KOPT-K1 (cell line): ENCODE measurements around the gene TP63.
"Not testable (repeated sequence)": the region's sequence is repeated elsewhere in the genome, so short reads cannot be mapped to it uniquely, and the experiment has no call there.

Source experiments
- H3K27ac ChIP-seq: fragments of 200-600 bp; sonication (generic); 2 replicates; pipeline ENCODE4 v1.5.1; 2016; ENCODE audit warnings: antibody characterized with exemption, mild to moderate bottlenecking, low read depth, low read length; ENCODE audit not compliant: poor library complexity, severe bottlenecking
- H3K36me3 ChIP-seq: fragments of 200-600 bp; sonication (generic); 2 replicates; pipeline ENCODE4 v1.5.1; 2017; ENCODE audit warnings: antibody characterized with exemption, mild to moderate bottlenecking, low read length, moderate library complexity; ENCODE audit not compliant: insufficient read depth
- H3K9me3 ChIP-seq: fragments of 200-600 bp; sonication (generic); 2 replicates; pipeline ENCODE4 v1.5.1; 2017; ENCODE audit warnings: antibody characterized with exemption, low read length, mild to moderate bottlenecking; ENCODE audit not compliant: insufficient read depth, poor library complexity, severe bottlenecking

TP63 gene

GRCh38 chr3:189631373-189631408, at the start of gene TP63:
TSS of gene TP63 (plus strand) at chr3:189631389. CDS start at chr3:189631516, 127 bp downstream.
- no peaks in the 10 kb centered on the region for H3K36me3 ChIP-seq
- no peaks in the 10 kb centered on the region for H3K9me3 ChIP-seq
- H3K27ac ChIP-seq = no peak within 1 kb of the TSS

GRCh38 chr3:189582179-189582578, 49.0 kb upstream of the TP63 start:
- H3K36me3 ChIP-seq = no peaks in the 10 kb centered on the region
- no peaks in the 10 kb centered on the region for H3K9me3 ChIP-seq
- H3K27ac ChIP-seq = no peak overlapping the region

GRCh38 chr3:189584645-189585044, 46.5 kb upstream of the TP63 start:
- Histone ChIP-seq H3K36me3 (no peaks in the 10 kb centered on the region), H3K9me3 (no peaks in the 10 kb centered on the region), H3K27ac (no peak overlapping the region)

GRCh38 chr3:189586941-189587663, 44.1 kb upstream of the TP63 start:
- Histone ChIP-seq H3K9me3 (no peaks in the 10 kb centered on the region), H3K36me3 (no peaks in the 10 kb centered on the region), H3K27ac (no peak overlapping the region)

GRCh38 chr3:189587664-189588040, 43.5 kb upstream of the TP63 start:
- no peaks in the 10 kb centered on the region for H3K36me3 ChIP-seq
- no peak overlapping the region for H3K27ac ChIP-seq
- H3K9me3 ChIP-seq = no peaks in the 10 kb centered on the region

GRCh38 chr3:189588070-189588469, 43.1 kb upstream of the TP63 start:
- H3K27ac ChIP-seq = no peak overlapping the region
- H3K36me3 ChIP-seq = no peaks in the 10 kb centered on the region
- no peaks in the 10 kb centered on the region for H3K9me3 ChIP-seq

- Histone ChIP-seq H3K36me3 (no peaks in the 10 kb centered on the region), H3K27ac (no peak overlapping the region), H3K9me3 (no peaks in the 10 kb centered on the region)
Measured at GRCh38 chr3:189588475-189589178, 42.6 kb upstream of the TP63 start.

- Histone ChIP-seq H3K27ac (no peak overlapping the region), H3K9me3 (no peaks in the 10 kb centered on the region), H3K36me3 (no peaks in the 10 kb centered on the region)
Measured at GRCh38 chr3:189589179-189589569, 42.0 kb upstream of the TP63 start.

GRCh38 chr3:189590223-189590622, 41.0 kb upstream of the TP63 start:
- no peak overlapping the region for H3K27ac ChIP-seq

GRCh38 chr3:189593581-189593980, 37.6 kb upstream of the TP63 start:
- Histone ChIP-seq H3K9me3 (no peaks in the 10 kb centered on the region), H3K36me3 (no peaks in the 10 kb centered on the region), H3K27ac (no peak overlapping the region)

More at GRCh38 chr3:189590223-189590622, 41.0 kb upstream of the TP63 start:
- Histone ChIP-seq H3K36me3 (no peaks in the 10 kb centered on the region), H3K9me3 (no peaks in the 10 kb centered on the region)

- H3K9me3 ChIP-seq, H3K36me3 ChIP-seq, H3K27ac ChIP-seq: not testable (repeated sequence)
Measured at GRCh38 chr3:189596078-189596979, 34.9 kb upstream of the TP63 start.

- Histone ChIP-seq H3K36me3 (no peaks in the 10 kb centered on the region), H3K27ac (no peak overlapping the region), H3K9me3 (no peaks in the 10 kb centered on the region)
Measured at GRCh38 chr3:189597918-189598317, 33.3 kb upstream of the TP63 start.

- H3K27ac ChIP-seq = no peak overlapping the region
Measured at GRCh38 chr3:189598530-189599225, 32.5 kb upstream of the TP63 start.

GRCh38 chr3:189602471-189602870, 28.7 kb upstream of the TP63 start:
- Histone ChIP-seq H3K9me3 (no peaks in the 10 kb centered on the region), H3K36me3 (no peaks in the 10 kb centered on the region), H3K27ac (no peak overlapping the region)

More at GRCh38 chr3:189598530-189599225, 32.5 kb upstream of the TP63 start:
- Histone ChIP-seq H3K9me3 (no peaks in the 10 kb centered on the region), H3K36me3 (no peaks in the 10 kb centered on the region)

GRCh38 chr3:189605717-189606116, 25.5 kb upstream of the TP63 start:
- Histone ChIP-seq H3K9me3 (no peaks in the 10 kb centered on the region), H3K36me3 (no peaks in the 10 kb centered on the region), H3K27ac (no peak overlapping the region)
